GM12878 (cell line): ENCODE measurements around the gene GNAZ. TPM values are rescaled to one million over a fixed set of nuclear protein-coding genes. Genes with fewer than 3 reads are reported as not detected.

Source experiments
- BACH1 ChIP-seq: fragments of 450-650 bp; IDR thresholded peaks from 2 replicates; pipeline ENCODE4 v1.6.1; 2017; ENCODE audit warnings: mild to moderate bottlenecking, borderline replicate concordance
- CHD2 ChIP-seq: IDR thresholded peaks from 2 replicates; pipeline ENCODE4 v1.6.1; 2011; ENCODE audit warnings: low read depth, low read length, improper control_type of control experiment, borderline replicate concordance
- CREM ChIP-seq: IDR thresholded peaks from 2 replicates; pipeline ENCODE4 v1.6.1; 2014; ENCODE audit warnings: antibody characterized with exemption, low read depth
- GATAD2B ChIP-seq: fragments of 450-650 bp; conservative IDR thresholded peaks from 2 replicates; pipeline ENCODE4 v1.6.1; 2017; ENCODE audit warnings: low read depth, mild to moderate bottlenecking, moderate library complexity
- HDAC6 ChIP-seq: fragments of 200-600 bp; sonication (generic); IDR thresholded peaks from one replicate; pipeline ENCODE4 v1.8.0; 2017; ENCODE audit warnings: antibody characterized with exemption; ENCODE audit not compliant: unreplicated experiment
- IRF3 ChIP-seq: fragments of 450-650 bp; IDR thresholded peaks from 2 replicates; pipeline ENCODE4 v1.6.1; 2014; ENCODE audit warnings: mild to moderate bottlenecking
- KLF5 ChIP-seq: fragments of 450-650 bp; IDR thresholded peaks from 2 replicates; pipeline ENCODE4 v1.6.1; 2014; ENCODE audit warnings: mild to moderate bottlenecking; ENCODE audit not compliant: partially characterized antibody
- polyA plus RNA-seq, 11 experiments: library from polyadenylated mRNA; depleted of rRNA in 4 of 11; unstranded in 6 of 11; stranded (reverse) in 5 of 11; fragments of >200 nt; fragmentation: Nextera tagmentation in 4 of 11; fragmentation: Illumina TruSeq in 1 of 11; extraction: Ambion mirVana in 4 of 11; extraction: Trizol in 1 of 11; gene quantifications; 1 replicate in 1 of 11; 2 replicates in 10 of 11; pipeline versions ENCODE4 v1.2.1 to v1.2.3, GENCODE V29; 2011 to 2016; ENCODE audit warnings: inconsistent platforms in 2 of 11, missing spikeins in 2 of 11, low read depth in 1 of 11
- total RNA-seq, 4 experiments: library from RNA; depleted of rRNA in 3 of 4; stranded (reverse); fragments of >200 nt in 3 of 4; fragmentation: Illumina TruSeq in 1 of 4; extraction: Trizol in 1 of 4; gene quantifications; 2 replicates each; pipeline versions ENCODE4 v1.2.1 to v1.2.3, GENCODE V29; 2013 to 2021
- TF ChIP-seq, protein P1 (sequence below): IDR thresholded peaks from 2 replicates; pipeline ENCODE4 v1.6.1; 2011; ENCODE audit warnings: mild to moderate bottlenecking, low read depth, low read length, moderate library complexity; ENCODE audit not compliant: insufficient replicate concordance
- TF ChIP-seq, protein P2 (sequence below): IDR thresholded peaks from 2 replicates; pipeline ENCODE4 v1.6.1; 2012; ENCODE audit warnings: mild to moderate bottlenecking, low read depth, low read length

GNAZ gene
- total and polyA plus RNA-seq, 10 of the 15 experiments (the other 5 are each of a cell fraction or from before 2014, with no cell fraction given), result 0.09 to 1.0 (median 0.44) TPM; not detected in 1

- TF ChIP-seq BACH1 (no peak), CREM (no peak), KLF5 (no peak), CHD2 (no peak), IRF3 (no peak), GATAD2B (no peak), HDAC6 (no peak)
- TF ChIP-seq, protein P1, sequence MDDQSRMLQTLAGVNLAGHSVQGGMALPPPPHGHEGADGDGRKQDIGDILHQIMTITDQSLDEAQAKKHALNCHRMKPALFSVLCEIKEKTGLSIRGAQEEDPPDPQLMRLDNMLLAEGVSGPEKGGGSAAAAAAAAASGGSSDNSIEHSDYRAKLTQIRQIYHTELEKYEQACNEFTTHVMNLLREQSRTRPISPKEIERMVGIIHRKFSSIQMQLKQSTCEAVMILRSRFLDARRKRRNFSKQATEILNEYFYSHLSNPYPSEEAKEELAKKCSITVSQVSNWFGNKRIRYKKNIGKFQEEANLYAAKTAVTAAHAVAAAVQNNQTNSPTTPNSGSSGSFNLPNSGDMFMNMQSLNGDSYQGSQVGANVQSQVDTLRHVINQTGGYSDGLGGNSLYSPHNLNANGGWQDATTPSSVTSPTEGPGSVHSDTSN, result no peak
- TF ChIP-seq, protein P2, sequence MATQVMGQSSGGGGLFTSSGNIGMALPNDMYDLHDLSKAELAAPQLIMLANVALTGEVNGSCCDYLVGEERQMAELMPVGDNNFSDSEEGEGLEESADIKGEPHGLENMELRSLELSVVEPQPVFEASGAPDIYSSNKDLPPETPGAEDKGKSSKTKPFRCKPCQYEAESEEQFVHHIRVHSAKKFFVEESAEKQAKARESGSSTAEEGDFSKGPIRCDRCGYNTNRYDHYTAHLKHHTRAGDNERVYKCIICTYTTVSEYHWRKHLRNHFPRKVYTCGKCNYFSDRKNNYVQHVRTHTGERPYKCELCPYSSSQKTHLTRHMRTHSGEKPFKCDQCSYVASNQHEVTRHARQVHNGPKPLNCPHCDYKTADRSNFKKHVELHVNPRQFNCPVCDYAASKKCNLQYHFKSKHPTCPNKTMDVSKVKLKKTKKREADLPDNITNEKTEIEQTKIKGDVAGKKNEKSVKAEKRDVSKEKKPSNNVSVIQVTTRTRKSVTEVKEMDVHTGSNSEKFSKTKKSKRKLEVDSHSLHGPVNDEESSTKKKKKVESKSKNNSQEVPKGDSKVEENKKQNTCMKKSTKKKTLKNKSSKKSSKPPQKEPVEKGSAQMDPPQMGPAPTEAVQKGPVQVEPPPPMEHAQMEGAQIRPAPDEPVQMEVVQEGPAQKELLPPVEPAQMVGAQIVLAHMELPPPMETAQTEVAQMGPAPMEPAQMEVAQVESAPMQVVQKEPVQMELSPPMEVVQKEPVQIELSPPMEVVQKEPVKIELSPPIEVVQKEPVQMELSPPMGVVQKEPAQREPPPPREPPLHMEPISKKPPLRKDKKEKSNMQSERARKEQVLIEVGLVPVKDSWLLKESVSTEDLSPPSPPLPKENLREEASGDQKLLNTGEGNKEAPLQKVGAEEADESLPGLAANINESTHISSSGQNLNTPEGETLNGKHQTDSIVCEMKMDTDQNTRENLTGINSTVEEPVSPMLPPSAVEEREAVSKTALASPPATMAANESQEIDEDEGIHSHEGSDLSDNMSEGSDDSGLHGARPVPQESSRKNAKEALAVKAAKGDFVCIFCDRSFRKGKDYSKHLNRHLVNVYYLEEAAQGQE, result no peak
These were observed 9.5 kb upstream of the GNAZ start (continued) for GRCh38 chr22:23060612-23061400.
